ENCODE measurements around the gene EYA3. TPM values are rescaled to one million over a fixed set of nuclear protein-coding genes. Genes with fewer than 3 reads are reported as not detected.

Gene EYA3, protein sequence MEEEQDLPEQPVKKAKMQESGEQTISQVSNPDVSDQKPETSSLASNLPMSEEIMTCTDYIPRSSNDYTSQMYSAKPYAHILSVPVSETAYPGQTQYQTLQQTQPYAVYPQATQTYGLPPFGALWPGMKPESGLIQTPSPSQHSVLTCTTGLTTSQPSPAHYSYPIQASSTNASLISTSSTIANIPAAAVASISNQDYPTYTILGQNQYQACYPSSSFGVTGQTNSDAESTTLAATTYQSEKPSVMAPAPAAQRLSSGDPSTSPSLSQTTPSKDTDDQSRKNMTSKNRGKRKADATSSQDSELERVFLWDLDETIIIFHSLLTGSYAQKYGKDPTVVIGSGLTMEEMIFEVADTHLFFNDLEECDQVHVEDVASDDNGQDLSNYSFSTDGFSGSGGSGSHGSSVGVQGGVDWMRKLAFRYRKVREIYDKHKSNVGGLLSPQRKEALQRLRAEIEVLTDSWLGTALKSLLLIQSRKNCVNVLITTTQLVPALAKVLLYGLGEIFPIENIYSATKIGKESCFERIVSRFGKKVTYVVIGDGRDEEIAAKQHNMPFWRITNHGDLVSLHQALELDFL
- polyA plus RNA-seq (ENCODE audit: insufficient read length) = 16.5 TPM

DNA sequence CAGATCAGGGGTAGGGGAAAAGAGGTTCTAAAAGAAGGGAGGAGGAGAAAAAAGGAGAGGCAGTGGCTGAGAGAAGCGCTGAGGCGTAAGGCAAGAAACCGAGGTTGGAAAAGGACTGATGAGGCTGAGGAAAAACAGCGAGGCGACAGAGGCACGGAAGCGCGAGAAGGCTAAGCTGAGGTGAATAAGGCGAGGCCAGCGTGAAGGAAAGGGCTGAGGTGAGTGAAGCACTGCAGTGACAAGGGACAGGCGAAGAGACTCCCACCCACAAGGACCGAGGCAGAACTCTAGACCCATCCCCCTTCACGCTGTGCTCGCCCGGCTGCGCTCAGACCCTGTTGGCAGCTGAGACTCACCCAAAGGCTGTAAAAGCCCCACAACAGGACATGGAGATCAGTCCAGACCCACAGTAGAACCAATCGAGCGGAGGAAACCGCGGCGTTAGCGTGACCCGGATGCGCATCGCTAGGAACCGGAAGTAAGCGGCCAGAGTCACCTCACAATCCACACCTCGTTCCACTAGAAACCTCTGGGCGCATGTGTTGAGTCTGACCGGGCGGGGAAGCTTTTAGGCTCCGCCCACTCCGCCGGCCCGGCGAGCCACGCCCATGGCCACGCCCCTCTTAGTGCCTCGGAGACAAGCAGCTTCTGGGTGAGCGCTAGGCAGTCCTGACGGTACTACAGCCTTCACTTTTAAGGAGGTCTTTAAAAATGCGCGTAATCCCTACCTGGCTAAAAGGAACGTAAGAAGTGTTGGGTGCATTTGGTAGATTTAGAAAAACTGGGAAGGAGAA is at the start of gene EYA3:
Gene EYA3 (minus strand): TSS at position 443 of the 794 bp plus-strand sequence. CDS start 30,584 bp downstream, outside the sequence.
- peak; percentile 92 for DNase-seq (ENCODE audit: low read depth)

DNA sequence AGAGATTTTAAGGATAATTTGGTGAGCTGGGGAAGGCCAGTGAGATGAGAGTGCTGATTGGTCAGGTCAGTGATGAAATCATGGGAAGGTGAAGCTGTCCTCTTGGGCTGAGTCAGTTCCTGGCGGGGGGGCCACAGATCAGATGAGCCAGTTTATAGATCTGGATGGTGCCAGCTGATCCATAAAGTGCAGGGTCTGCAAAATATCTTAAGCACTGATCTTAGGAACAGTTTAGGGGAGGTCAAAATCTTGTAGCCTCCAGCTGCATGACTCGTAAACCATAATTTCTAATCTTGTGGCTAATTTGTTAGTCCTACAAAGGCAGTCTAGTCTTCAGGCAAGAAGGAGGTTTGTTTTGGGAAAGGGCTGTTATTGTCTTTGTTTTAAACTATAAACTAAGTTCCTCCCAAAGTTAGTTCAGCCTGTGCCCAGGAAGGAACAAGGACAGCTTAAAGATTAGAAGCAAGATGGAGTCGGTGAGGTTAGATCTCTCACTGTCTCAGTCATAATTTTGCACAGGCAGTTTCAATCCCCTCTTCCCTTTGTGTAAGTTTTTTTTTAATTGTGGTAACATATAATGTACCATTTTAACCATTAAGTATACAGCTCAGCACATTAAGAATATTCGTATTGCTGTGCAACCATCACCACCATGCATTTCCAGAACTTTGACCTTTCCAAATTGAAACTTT is 48.7 kb upstream of the EYA3 start:
- DNase-seq (ENCODE audit: low read depth) = no peak

DNA sequence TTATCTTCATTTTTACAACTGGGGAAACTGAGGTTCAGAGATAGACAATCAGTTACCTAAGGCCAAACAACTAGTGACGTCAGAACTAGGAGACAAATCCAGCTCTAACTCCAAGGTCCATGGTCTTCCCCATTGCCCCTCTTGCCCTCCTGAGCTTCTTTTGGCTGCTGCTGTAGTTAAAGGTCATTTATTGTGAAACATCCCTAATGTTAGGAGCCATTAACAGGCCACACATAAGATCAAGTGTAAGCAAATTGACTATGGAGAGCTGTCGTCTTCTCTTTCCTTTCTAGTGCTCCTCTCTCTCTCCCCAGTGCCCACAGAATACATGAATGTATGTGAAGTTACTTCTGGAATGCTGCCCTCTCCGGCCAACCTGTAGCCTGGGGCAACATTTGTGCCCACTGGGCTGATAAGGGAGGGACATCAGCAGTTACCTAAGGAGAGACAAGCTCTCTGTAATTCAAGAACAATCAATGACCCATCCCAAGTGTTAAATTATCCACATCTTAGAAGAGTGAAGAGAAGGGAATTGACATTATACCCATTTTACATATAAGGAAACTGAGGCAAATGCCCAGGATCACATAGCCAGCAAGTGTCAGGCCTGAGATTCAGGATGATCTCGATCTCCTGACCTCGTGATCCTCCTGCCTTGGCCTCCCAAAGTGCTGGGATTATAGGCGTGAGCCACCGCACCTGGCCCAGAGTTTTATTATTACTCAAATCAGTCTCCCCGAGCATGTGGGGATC is 47.9 kb upstream of the EYA3 start:
- no peak for DNase-seq (ENCODE audit: low read depth)

DNA sequence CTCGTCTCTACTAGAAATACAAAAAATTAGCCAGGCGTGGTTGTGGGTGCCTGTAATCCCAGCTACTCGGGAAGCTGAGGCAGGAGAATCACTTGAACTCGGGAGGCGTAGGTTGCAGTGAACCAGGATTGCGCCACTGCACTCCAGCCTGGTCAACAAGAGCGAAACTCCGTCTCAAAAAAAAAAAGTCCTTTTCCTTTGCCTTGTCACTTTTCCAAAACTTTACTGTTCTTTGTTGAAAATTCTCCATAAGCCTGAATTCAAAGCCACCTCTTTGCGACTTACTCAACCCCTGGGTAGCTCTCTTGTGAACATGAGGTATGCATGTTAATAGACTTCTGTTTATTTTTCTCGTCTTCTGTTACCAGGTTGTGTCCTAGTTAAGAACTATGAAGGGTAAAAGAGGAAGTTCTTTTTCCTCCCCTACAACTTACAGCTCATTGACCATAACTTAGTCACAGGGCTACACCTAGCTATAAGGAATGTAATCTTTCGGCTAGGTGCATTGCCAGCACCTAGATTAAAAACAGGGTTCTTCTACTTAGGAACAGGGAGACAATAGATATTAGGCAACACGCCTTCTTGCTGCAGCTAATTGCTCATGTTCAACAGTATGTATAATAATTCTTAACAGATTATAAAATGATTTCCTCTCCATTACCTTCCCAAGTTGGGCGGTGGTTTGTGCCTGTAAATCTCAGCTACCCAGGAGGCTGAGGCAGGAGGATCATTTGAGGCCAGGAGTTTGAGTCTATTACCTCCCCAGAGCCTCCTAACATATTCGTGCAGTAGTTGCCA is 47.2 kb upstream of the EYA3 start:
- no peak for DNase-seq (ENCODE audit: low read depth)

DNA sequence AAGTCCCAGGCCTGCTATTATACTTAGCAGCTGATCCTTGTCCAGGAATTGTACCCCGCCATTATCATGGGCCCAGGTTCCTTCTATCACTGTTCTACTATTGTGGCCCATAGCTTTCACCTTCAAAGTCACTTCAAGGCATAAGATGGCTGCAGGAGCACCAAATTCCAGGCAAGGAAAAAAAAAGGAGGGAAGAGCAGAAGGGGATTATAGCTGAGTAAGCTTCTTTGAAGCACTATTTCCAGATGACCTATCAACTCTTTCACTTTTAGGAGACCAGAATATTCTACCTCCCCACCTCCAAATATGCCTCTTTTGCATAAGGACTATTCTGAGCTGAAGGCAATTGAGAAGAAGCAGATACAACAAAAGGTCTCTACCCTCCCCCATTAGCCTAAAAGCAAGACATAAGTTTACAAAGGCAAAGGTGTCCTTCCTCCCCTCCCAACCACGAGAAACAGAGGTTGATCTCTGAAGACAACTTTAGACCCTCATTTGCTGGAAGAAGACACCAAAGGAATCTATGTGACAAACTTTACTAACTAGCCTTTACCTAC is 46.3 kb upstream of the EYA3 start:
- DNase-seq (ENCODE audit: low read depth) = no peak

DNA sequence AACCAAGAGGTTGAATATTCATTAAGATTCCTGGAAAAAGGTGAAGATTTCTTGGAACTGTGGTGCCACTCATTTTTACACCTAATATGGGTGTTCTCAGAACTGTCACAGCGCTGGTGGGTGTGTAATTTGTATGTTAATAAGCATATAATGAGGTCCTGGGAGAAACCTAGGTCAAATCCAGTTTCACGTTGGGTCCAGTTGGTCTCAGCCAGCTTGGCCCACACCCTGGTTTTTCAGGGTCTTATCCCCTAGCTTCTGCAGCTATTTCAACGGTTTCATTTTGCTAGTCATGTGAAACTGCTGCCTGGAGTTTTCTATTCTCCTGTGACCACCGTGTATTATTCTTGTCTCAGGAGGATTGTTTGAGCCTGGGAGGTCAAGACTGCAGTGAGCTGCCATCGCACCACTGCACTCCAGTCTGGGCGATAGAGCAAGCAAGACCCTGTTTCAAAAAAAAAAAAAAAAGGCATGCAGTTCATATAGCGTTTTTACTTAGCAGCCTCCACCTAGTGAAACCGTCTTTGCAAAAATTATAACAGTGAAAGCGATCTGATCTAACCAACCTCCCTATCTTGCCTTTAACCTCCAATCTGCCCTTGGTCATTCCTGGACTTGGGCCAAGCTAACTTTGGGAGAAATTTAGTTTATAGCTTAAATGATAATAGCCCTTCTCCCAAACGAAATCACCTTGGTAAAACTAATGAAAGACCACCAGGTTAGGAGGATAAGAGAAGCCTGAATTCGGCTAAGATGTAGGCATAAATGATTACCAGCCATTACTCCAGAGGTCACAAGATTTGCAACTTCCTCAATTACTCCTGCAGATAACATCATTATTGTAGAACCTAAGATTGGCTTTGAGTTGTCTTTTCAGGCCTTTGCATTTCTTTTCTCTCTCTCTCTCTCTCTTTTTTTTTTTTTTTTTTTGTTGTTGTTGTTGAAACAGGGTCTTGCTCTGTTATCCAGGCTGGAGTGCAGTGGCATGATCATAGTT is 44.1 kb upstream of the EYA3 start:
- no peak for DNase-seq (ENCODE audit: low read depth)

DNA sequence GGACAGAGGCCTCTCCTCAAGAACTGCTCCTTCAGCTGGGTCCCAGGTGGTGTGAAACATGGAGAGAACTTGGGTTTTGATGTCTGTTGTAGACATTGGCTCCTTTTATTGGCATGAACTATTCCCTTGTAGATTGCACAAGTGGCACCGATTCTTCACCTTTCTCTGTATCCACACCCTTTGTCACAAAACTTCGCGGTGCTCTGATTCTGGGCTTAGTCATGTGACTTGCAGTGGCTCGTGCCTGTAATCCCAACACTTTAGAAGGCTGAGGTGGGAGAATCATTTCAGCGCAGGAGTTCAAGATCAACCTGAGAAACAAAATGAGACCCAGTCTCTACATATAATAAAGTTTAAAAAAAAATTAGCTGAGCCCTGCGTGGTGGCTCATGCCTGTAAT is 42.5 kb upstream of the EYA3 start:
- no peak for DNase-seq (ENCODE audit: low read depth)

DNA sequence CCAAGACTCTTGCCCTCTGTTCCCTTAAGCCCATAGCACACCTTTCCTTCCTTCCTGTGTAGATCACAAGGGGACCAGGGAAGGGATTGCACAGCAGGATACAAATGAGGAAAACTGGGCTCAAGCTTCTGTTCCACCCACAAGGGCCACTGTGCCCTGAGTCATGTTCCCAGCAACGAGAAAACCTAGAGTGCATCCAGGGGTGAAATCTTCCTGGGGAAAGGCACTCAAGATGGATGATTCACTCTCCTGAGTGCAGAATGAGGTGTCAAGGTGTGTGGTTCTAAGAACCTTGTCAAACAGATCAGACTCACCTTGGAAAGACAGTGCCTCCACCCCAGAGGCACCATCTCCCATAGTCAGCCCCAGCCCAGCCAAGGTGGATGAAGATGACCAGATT is 40.7 kb upstream of the EYA3 start:
- no peak for DNase-seq (ENCODE audit: low read depth)

DNA sequence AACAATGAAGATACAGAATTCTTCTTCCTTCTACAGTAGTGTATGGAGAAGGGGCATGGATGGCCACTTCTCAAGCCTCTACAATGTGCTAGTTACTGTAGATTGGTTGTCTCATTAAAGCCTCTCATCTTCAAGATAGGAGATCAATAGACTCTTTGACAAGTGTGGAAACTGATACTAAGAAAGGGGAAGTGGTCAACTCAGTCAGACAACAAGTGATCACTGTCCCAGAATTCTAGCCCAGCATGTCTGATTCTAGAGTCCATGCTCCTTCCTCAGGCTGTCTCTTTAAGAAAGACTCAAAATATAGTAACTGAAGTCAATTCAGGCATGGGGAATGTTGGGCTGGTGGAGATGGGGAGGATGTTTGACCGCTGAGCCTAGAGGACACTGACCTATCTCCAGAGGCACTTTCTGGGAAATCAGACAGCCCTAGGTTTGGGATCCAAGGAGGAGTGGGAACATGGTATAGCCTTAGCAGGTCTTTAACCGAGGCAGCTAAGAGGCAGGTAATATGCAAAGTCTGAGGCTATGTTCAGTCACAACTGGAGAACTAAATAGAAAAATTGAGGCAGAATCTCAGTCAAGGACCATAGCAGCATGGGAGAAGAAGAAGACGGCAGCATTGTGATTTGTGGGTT is 39.3 kb upstream of the EYA3 start:
- DNase-seq (ENCODE audit: low read depth) = no peak

DNA sequence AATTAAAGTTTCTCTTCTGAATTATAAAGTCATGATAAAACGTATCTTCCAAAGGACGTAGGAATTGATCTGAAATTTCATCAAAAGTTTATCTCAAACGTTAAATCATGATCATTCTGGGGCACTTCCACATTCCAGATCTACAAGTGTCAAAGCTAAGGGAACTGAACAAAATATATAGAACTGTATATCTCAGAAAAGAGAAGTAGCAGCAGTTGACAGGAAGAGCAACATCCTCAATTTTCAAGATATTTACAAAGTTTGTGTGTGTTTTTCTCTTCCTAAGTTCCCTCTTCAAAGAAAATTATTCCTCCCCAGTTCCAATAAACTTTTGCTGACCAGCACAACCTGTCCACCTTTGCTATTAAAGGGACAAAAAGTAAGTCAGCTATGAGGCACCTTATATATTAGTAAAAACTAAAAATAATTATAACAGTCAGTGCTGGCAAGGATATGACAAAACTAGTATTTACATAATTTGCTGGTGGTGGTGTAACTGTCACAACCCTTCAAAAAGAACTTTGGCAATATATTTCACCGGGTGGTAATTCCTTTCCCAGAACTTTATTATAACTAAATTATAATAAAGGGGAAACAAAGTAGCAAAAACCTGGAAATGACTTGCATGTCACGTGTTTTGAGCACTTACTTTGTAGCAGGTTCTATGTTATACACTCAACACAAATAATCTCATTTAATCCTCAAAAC is 38.5 kb upstream of the EYA3 start:
- no peak for DNase-seq (ENCODE audit: low read depth)

DNA sequence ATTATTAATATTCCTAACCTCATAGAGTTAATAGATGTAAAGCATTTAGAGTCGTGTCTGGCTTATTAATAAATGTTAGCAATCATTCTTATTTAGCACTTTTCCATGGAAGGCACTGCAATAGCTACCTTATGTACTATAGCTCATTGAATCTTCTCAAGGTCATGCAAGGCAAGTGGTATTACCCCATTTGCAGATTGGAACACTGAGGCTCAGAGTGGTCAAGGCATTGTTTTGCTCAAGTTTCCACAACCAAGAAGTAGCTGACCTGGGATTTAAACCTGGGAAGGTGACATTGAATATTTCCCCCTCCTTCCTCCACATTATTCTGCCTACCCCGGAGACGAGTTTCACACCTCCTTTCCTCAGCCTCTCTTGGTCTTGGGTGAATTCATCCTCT is 37.8 kb upstream of the EYA3 start:
- no peak for DNase-seq (ENCODE audit: low read depth)

DNA sequence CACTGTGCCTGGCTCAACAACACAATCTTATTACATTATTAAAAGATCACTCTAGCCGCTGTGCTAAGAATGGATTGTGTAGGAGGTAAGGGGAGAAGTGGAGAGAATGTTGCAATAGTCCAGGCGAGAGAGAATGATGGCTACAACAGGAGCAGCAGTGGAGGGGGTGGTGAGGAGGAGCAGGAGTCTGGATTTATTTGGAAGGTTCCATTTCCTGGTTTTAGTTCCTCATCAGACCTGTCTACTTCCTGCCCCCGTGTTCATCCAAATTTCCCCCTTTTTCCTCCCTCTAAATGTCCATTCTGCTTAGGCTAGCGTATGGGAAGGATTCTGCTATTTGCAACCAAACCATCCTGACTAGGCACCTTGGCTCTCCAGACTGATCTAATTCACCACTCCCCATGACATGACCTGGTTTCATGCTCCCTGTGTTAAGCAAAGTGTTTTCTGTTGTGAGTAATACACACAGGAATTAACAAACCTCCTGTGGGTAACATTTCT is 35.1 kb upstream of the EYA3 start:
- DNase-seq (ENCODE audit: low read depth) = no peak

DNA sequence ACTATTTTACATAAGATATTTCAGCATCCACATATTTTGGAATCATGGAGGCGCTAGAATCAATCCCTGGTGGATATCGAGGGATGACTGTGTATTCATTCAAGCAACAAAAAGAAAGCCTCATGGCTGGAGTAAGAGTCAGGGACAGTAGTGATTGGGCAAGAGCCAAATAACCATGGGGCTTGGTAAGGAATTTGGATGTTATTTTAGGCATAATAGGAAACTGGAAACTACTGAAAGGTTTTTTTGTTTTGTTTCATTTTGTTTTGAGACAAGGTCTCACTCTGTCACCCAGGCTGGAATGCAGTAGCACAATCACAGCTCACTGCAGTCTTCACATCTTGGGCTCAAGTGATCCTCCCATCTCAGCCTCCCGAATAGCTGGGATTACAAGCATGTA is 33.8 kb upstream of the EYA3 start:
- no peak for DNase-seq (ENCODE audit: low read depth)

DNA sequence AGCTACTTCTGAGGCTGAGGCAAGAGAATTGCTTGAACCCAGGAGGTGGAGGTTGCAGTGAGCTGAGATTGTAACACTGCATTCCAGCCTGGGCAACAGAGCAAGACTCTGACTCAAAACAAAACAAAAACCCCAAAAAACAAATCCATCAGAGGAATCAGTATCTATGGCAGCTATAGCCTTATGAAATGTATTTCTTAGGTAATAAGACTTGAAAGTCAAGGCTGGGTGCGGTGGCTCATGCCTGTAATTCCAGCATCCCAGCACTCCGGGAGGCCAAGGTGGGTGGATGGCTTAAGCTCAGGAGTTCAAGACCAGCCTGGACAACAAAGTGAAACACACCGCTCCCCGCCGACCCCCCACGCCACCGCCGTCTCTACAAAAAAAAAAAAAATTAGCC is 31.1 kb upstream of the EYA3 start:
- no peak for DNase-seq (ENCODE audit: low read depth)

DNA sequence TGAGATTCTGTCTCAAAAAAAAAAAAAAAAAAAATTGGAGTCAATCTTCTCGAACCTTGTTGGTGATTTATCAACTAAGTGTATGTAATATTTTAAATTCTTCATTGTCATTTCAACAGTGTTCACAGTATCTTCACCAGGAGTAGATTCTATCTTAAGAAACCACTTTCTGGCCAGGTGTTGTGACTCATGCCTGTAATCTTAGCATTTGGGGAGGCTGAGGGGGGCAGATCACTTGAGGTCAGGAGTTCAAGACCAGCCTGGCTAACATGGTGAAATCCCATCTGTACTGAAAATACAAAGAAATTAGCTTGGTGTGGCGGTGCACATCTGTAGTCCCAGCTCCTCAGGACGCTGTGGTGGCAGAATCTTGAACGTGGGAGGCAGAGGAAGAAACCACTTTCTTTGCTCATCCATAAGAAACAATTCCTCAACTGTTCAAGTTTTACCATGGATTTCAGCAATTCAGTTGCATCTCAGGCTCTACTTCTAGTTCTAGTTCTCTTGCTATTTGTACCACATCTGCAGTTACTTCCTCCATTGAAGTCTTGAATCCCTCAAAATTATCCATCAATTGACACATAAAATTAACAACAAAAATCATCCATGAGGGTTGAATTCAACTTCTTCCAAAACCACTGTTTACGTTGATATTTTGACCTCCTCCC is 30.4 kb upstream of the EYA3 start:
- DNase-seq (ENCODE audit: low read depth) = no peak

DNA sequence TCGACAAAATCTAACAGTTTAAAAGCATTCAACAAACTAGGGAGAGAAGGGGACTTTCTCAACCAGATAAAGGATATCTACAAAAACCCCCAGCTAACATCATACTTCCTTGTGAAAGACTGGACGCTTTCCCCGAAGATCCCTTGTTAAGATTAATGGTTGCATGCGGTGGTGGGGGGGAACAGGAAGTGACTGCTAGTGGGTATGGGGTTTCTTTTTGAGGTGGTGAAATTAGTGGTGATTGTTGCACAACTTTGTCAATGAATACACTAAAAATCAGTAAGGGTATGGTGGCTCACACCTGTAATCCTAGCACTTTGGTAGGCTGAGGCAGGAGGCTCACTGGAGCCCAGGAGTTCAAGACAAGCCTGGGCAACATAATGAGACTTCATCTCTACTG is 26.9 kb upstream of the EYA3 start:
- DNase-seq (ENCODE audit: low read depth) = no peak

DNA sequence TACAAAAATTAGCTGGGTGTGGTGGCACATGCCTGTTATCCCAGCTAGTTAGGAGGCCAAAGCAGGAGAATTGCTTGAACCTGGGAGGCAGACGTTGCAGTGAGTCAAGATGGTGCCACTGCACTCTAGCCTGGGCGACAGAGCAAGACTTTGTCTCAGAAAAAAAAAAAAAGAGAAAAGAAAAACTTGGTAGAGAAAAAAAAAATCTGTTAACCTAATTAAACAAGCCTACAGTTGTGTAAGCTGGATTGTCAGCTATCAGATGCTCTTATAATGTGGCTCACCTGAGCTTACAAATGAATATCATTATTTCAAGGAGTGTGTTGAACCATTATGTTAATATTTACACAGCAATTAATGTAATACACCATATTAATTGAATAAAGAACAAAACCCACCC is 26.4 kb upstream of the EYA3 start:
- DNase-seq (ENCODE audit: low read depth) = no peak
